CD8-positive, alpha-beta memory T cell (primary cell): Measurements from ENCODE around the gene RASAL3. TPM values are rescaled to one million over a fixed set of nuclear protein-coding genes. Genes with fewer than 3 reads are reported as not detected.

ENCODE experiments used
- CTCF ChIA-PET: fragments of 350-600 bp; sonication (Branson Sonifier 250); formaldehyde crosslinking; loops from one replicate; lab custom pipeline; 2021; ENCODE audit warnings: antibody characterized with exemption; lab: Charles Lee
- POLR2A ChIA-PET: fragments of 350-600 bp; sonication (Branson Sonifier 250); formaldehyde crosslinking; loops from one replicate; lab custom pipeline; 2021; ENCODE audit warnings: antibody characterized with exemption; lab: Charles Lee
- DNase-seq, 5 donors: peaks; one replicate each; pipeline versions ENCODE4 v3.0.0 to v3.0.0-alpha.2; 2020 to 2022; ENCODE audit warnings: mixed read lengths in 1 of 5
- H3K27ac ChIP-seq: one replicate; pipeline ENCODE4 v1.7.0; 2013; ENCODE audit warnings: low read depth, mild to moderate bottlenecking, low read length, moderate library complexity
- H3K27me3 ChIP-seq: 2 replicates; pipeline ENCODE4 v1.7.0; 2013; ENCODE audit warnings: low read length, mild to moderate bottlenecking; ENCODE audit not compliant: insufficient read depth, poor library complexity, severe bottlenecking
- H3K36me3 ChIP-seq: 2 replicates; pipeline ENCODE4 v1.7.0; 2013; ENCODE audit warnings: mild to moderate bottlenecking, low read length, moderate library complexity; ENCODE audit not compliant: insufficient read depth
- H3K4me1 ChIP-seq: 2 replicates; pipeline ENCODE4 v1.7.0; 2013; ENCODE audit warnings: mild to moderate bottlenecking, low read length, moderate library complexity; ENCODE audit not compliant: insufficient read depth
- H3K4me3 ChIP-seq: 2 replicates; pipeline ENCODE4 v1.7.0; 2013; ENCODE audit warnings: mild to moderate bottlenecking, low read length
- H3K9me3 ChIP-seq: 2 replicates; pipeline ENCODE4 v1.7.0; 2013; ENCODE audit warnings: mild to moderate bottlenecking, low read length
- H3K27ac Mint-ChIP-seq, 8 donors: one replicate each; pipeline ENCODE4 v1.8.0; 2020 to 2021; ENCODE audit warnings: mixed read lengths in 8 of 8, mild to moderate bottlenecking in 6 of 8, inconsistent platforms in 3 of 8, moderate library complexity in 3 of 8
- H3K27me3 Mint-ChIP-seq, 2 donors: one replicate each; pipeline ENCODE4 v1.8.0; 2020 to 2021; ENCODE audit warnings: mixed read lengths in 2 of 2, mild to moderate bottlenecking in 1 of 2, moderate library complexity in 1 of 2
- H3K36me3 Mint-ChIP-seq, 3 donors: one replicate each; pipeline ENCODE4 v1.8.0; 2020 to 2021; ENCODE audit warnings: mixed read lengths in 3 of 3, inconsistent platforms in 1 of 3, mild to moderate bottlenecking in 1 of 3
- H3K4me1 Mint-ChIP-seq, 3 donors: one replicate each; pipeline ENCODE4 v1.8.0; 2020 to 2021; ENCODE audit warnings: mixed read lengths in 3 of 3, inconsistent platforms in 1 of 3, mild to moderate bottlenecking in 1 of 3
- H3K4me3 Mint-ChIP-seq, 7 donors: one replicate each; pipeline ENCODE4 v1.8.0; 2020 to 2021; ENCODE audit warnings: mixed read lengths in 7 of 7, mild to moderate bottlenecking in 6 of 7, moderate library complexity in 4 of 7, inconsistent platforms in 2 of 7
- H3K9me3 Mint-ChIP-seq, 5 donors: one replicate each; pipeline ENCODE4 v1.8.0; 2020 to 2022; ENCODE audit warnings: mixed read lengths in 5 of 5, mild to moderate bottlenecking in 3 of 5, moderate library complexity in 2 of 5, inconsistent platforms in 1 of 5
- polyA plus RNA-seq: library from polyadenylated mRNA; unstranded; fragments of 300-500 nt; fragmentation: Illumina TruSeq; gene quantifications from one replicate; pipeline ENCODE4 v1.2.3, GENCODE V29; 2021
- total RNA-seq, 2 experiments: library from RNA; stranded (reverse); gene quantifications; one replicate each; pipeline ENCODE4 v1.2.3, GENCODE V29; 2021

The RASAL3 gene
- 100 to 1,000 TPM; 120 to 125 TPM for total RNA-seq
- polyA plus RNA-seq = 144 TPM

DNA sequence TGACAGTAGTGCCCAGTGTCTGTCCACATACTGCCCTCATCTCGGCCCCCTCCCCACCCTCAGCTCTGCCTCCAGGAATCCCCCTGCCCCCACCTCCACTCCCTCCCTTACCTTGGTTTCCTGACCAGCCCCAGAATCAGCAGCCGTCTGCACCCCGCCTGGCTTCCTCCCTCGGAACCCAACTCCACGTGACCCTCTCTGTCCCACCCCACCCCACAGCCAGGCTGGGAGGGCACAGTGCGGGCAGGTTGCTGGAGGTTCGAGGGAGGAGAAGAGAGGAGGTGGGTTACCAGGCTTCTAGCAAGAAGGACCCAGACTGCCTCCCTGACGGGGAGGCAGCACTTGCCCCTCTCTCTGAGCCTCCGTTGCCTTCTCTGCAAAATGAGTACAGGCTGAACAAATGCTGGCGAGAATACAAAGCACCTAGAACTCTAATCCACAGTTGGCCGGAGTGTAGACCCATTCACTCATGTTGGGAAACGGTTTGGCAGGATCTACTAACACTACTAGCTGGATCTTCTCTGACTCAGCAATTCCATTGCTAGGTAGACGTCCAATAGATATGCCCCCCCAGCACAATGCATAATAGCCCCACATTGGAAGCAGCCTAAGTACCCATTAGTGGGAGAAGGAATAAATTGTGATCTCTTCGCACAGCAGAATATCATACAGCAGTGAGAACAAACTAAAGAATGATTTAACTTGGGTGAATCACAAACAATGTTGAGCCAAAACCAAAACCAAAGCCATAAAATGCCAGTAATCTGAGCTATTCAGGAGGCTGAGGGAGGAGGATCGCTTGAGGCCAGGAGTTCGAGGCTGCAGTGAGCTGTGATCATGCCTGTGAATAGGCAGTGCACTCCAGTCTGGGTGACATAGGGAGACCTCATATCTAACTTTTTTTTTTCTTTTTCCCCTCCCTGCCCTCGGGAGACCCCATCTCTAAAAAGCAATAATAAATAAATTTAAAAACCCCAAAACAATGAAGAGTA, at the start of gene RASAL3:
TSS of gene RASAL3 (minus strand) at position 151 of the 992 bp plus-strand sequence. CDS start 186 bp downstream, outside the sequence.
- Mint-ChIP-seq H3K27ac (peak within 1 kb of the TSS; percentile 91 to 99 (median 97)), H3K9me3 (no peaks in the 10 kb centered on the region), H3K4me3 (peak within 1 kb of the TSS; percentile 92 to 99 (median 97)), H3K4me1 (peaks cover 60 to 80% (median 75%) of the 10 kb centered on the region in 3 donors), H3K27me3 (peaks cover 0 to 3% of the 10 kb centered on the region in 2 donors), H3K36me3 (peaks cover 0 to 38% (median 2%) of the 10 kb centered on the region in 3 donors)
- DNase-seq = peak; percentile 51 to 75 (median 60)
- Histone ChIP-seq H3K36me3 (peaks cover 23% of the 10 kb centered on the region), H3K9me3 (no peaks in the 10 kb centered on the region), H3K27ac (peak within 1 kb of the TSS; percentile 80), H3K4me1 (peaks cover 79% of the 10 kb centered on the region), H3K27me3 (no peaks in the 10 kb centered on the region), H3K4me3 (peak within 1 kb of the TSS; percentile 98)
- ChIA-PET CTCF (interaction anchor here (2.6 to 5.4 kb wide), 4 partner anchors 12 to 91 kb away, joined by 15 to 35 read pairs (median 20); partner anchors contain the start of gene AKAP8L), POLR2A (interaction anchor here (0.7 to 3.4 kb wide), 12 partner anchors 9 to 91 kb away, joined by 3 to 18 read pairs (median 6); partner anchors contain the start of genes AKAP8, AKAP8L and WIZ)

DNA sequence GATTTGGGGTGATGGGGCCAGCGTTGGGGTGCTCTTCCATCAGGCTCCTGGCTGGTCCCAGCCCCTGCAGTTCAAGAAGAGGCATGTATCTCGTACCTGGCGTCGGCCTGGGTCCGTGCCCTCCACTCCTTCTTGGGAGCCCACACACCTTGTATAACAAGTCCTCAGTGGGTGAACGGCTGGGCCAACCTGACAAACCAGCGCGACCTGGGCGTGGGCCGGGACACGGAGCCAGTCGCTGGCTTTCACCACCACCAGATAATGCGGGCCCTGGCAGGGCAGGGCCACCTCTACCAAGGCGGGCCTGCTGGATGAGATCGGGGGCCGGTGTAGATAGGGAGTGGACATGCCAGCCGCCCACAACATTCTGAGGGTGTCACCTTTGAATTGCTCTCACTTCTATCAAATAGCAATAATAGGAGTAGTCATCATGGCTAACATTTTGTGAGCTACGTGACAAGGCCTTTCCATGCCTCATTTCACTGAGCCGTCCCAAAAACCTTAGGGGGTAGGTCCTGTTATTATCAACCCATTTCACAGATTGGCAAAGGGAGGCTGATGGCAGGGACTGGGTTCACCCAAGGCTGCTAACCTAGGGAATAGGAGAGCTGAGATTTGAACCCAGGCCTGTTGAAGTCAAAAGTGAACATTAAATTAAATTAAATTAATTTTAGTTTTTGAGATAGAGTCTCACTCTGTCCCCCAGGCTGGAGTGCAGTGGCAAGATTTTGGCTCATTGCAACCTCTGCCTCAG, 47.5 kb upstream of the RASAL3 start:
- CTCF ChIA-PET = no interaction called here
- peaks cover 0 to 9% (median 7%) of the 10 kb centered on the region in 5 donors for H3K9me3 Mint-ChIP-seq
- POLR2A ChIA-PET = no interaction called here

DNA sequence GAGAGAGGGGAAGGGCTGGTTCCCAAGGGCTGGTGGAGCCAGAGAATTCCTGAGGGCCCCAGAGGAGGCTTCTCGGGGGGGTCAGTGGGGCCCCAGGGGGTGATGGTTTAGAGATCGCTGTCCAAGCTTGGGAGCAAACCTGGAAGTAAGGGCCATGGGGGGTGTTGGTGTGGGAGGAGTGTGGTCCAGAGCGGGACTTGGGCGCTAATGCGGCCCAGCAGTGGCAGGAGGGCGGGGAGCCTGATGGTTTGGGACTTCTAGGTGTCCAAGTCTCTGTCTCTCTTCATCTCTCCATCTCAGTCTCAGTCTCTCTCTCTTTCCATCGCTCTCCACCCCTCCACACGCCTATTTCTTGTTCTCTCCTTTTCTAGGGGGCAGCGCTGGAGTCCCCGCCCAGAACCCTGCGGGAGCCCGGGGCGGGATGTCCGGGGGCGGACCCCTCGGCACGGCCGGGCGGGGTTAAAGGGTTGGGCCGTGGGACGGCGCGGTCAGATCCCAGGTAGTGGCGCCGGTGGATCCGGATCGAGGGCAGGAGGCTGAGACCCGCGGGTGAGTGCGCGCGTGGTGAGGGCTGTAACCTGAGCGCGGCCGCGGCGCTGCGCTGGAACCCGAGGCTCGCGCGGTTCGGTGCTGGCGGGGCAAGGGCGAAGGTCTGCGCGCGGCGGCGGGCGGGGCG, 43.8 kb upstream of the RASAL3 start, which contains the start of gene CYP4F22:
TSS of gene CYP4F22 (plus strand) at position 491 of the 676 bp plus-strand sequence. CDS start 16,812 bp downstream, outside the sequence.
- no peaks in the 10 kb centered on the region for H3K9me3 ChIP-seq
- CTCF ChIA-PET = interaction anchor here (1.1 to 1.5 kb wide), 2 partner anchors 31 to 47 kb away, joined by 3 to 5 read pairs; no protein-coding TSS in a partner anchor
- no peak within 1 kb of the TSS for H3K27ac ChIP-seq
- H3K4me1 ChIP-seq = no peaks in the 10 kb centered on the region
- no peaks in the 10 kb centered on the region for H3K36me3 ChIP-seq
- H3K27me3 ChIP-seq = no peaks in the 10 kb centered on the region
- H3K27me3 Mint-ChIP-seq = peaks cover 0 to 24% of the 10 kb centered on the region in 2 donors
- POLR2A ChIA-PET = no interaction called here
- no peaks in the 10 kb centered on the region for H3K9me3 Mint-ChIP-seq
- peak in 4 of 5 donors; percentile 4 to 10 (median 10) for DNase-seq
- peaks cover 0 to 2% (median 0%) of the 10 kb centered on the region in 3 donors for H3K36me3 Mint-ChIP-seq
- H3K4me1 Mint-ChIP-seq = peaks cover 14 to 30% (median 23%) of the 10 kb centered on the region in 3 donors
- peak within 1 kb of the TSS; percentile 45 for H3K4me3 ChIP-seq
- H3K4me3 Mint-ChIP-seq = peak within 1 kb of the TSS; percentile 81 to 94 (median 90)
- peak within 1 kb of the TSS in 7 of 8 donors; percentile 8 to 96 (median 64) for H3K27ac Mint-ChIP-seq

More for the DNA sequence above, 47.5 kb upstream of the RASAL3 start:
- Histone ChIP-seq H3K4me1 (peaks cover 16% of the 10 kb centered on the region), H3K27ac (no peak overlapping the region), H3K27me3 (no peaks in the 10 kb centered on the region), H3K4me3 (no peak overlapping the region), H3K9me3 (no peaks in the 10 kb centered on the region), H3K36me3 (no peaks in the 10 kb centered on the region)
- Mint-ChIP-seq H3K27ac (peak overlapping the region in 1 of 8 donors; percentile 10), H3K27me3 (peaks cover 0 to 16% of the 10 kb centered on the region in 2 donors), H3K36me3 (peaks cover 1 to 13% (median 2%) of the 10 kb centered on the region in 3 donors), H3K4me3 (peak overlapping the region in 1 of 7 donors; percentile 3), H3K4me1 (peaks cover 33 to 48% (median 46%) of the 10 kb centered on the region in 3 donors)
- DNase-seq = no peak

DNA sequence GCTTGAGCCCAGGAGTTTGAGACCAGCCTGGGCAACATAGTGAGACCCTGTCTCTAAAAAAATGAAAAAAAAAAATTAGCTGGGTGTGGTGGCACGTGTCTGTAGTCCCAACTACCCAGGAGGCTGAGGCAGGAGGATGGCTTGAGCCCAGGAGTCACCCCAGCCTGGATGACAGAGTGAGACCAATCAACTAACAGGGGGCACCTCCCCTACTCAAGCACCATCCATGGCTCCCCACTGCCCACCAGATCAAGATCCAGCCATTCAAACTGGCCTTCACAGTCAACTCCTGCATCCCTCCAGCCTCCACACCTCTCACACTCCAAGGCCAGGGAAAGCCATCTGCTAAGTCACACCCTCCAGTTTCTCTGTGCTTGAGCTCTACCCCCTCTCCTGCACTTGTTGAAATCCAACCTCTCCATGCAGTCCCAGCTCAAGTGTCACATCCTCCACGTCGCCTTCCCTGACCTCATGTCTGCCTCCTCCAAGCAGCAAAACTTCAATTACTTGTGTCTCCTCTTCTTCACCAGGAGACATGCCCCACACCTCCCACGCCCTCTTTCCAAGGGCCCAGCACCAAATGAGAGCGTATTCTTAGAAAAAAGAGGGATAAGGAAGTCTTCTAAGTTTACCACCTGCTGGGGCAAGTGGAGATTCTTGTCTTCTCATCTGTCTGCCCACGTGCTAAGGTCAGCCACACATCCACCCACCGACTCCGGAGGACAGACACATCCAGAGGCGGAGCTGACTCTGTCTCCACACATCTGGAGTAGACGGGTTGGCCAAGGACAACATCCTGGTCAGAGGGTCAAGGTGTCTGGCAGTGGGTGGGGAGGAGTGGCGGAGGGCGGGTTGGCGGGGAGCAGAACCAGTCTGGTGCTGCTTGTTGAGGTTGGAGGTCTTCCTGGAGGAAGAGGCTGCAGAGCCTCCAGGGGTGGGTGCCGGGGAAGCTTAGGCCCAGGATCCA, 43.0 kb upstream of the RASAL3 start:
- Histone ChIP-seq H3K27me3 (no peaks in the 10 kb centered on the region), H3K36me3 (no peaks in the 10 kb centered on the region), H3K4me1 (no peaks in the 10 kb centered on the region), H3K9me3 (no peaks in the 10 kb centered on the region), H3K4me3 (no peak overlapping the region), H3K27ac (no peak overlapping the region)
- H3K9me3 Mint-ChIP-seq = no peaks in the 10 kb centered on the region
- H3K36me3 Mint-ChIP-seq = peaks cover 0 to 2% (median 0%) of the 10 kb centered on the region in 3 donors
- POLR2A ChIA-PET = no interaction called here
- DNase-seq = no peak
- CTCF ChIA-PET = interaction anchor here (1.1 to 1.5 kb wide), 3 partner anchors 30 to 88 kb away, joined by 3 to 5 read pairs (median 4); partner anchors contain the start of gene AKAP8L
- H3K27ac Mint-ChIP-seq = peak overlapping the region in 4 of 8 donors; percentile 1 to 96 (median 66)
- H3K27me3 Mint-ChIP-seq = peaks cover 0 to 24% of the 10 kb centered on the region in 2 donors
- H3K4me1 Mint-ChIP-seq = peaks cover 15 to 30% (median 23%) of the 10 kb centered on the region in 3 donors
- peak overlapping the region; percentile 11 to 94 (median 82) for H3K4me3 Mint-ChIP-seq

DNA sequence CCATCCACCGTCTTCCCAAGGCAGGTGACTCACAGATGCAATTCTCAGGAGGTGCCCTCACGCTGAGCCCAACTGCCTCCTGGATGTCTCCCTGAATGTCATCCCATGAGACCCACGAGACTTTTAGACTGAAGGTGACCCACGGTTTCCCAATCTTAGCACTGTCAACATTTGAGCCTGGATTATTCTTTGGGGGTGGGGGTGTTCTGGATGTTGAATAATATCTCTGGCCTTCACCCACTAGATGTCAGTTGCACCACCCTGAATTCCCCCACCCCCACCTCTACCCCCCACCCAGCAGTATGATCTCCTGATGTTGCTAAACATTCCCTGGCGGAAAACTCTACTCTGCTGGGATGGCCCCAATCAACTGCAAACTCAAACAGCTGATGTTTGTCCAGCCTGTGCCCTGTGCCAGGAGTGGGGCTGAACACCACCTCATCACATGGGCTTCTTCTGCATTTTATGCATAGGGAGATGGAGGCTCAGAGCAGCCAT, 41.8 kb upstream of the RASAL3 start:
- CTCF ChIA-PET = interaction anchor here (1.3 kb wide), 1 partner anchor 87 kb away, joined by 4 read pairs; the partner anchor contains the start of gene AKAP8L
- peak overlapping the region in 1 of 7 donors; percentile 68 for H3K4me3 Mint-ChIP-seq

DNA sequence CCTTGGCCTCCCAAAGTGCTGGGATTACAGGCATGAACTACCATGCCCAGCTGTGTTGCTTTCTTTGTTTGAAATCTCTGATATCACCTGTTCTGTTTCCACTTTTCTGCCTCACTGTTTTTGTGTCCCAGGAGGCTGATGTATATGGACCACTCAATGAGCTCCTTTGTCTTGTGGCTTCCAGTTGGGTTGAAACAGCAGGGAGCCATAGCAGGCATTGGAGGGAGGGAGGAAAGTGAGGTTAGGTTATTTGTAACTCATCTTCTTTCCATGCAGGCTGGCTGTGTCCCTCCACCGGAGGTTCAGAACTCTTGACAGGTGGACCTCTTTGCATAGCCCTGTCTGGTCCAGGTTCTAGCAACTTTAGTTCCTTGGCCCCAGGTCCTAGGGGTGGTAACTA, 37.9 kb upstream of the RASAL3 start:
- Histone ChIP-seq H3K4me3 (no peak overlapping the region), H3K9me3 (no peaks in the 10 kb centered on the region), H3K27me3 (no peaks in the 10 kb centered on the region), H3K27ac (no peak overlapping the region), H3K4me1 (no peaks in the 10 kb centered on the region), H3K36me3 (no peaks in the 10 kb centered on the region)
- POLR2A ChIA-PET = no interaction called here
- Mint-ChIP-seq H3K4me3 (no peak overlapping the region), H3K27me3 (peaks cover 0 to 10% of the 10 kb centered on the region in 2 donors), H3K4me1 (peaks cover 4 to 19% (median 5%) of the 10 kb centered on the region in 3 donors), H3K27ac (peak overlapping the region in 1 of 8 donors; percentile 10), H3K9me3 (no peaks in the 10 kb centered on the region), H3K36me3 (no peaks in the 10 kb centered on the region)
- CTCF ChIA-PET = interaction anchor here (2.0 kb wide), 1 partner anchor 12 kb away, joined by 5 read pairs; no protein-coding TSS in a partner anchor
- DNase-seq = no peak

More for the DNA sequence above, 41.8 kb upstream of the RASAL3 start:
- Histone ChIP-seq H3K4me3 (no peak overlapping the region), H3K27ac (no peak overlapping the region), H3K36me3 (no peaks in the 10 kb centered on the region), H3K9me3 (no peaks in the 10 kb centered on the region), H3K27me3 (no peaks in the 10 kb centered on the region), H3K4me1 (no peaks in the 10 kb centered on the region)
- POLR2A ChIA-PET = no interaction called here
- H3K27me3 Mint-ChIP-seq = peaks cover 0 to 24% of the 10 kb centered on the region in 2 donors
- H3K4me1 Mint-ChIP-seq = peaks cover 19 to 38% (median 26%) of the 10 kb centered on the region in 3 donors
- H3K27ac Mint-ChIP-seq = peak overlapping the region in 2 of 8 donors; percentile 60 to 90
- H3K9me3 Mint-ChIP-seq = no peaks in the 10 kb centered on the region
- H3K36me3 Mint-ChIP-seq = peaks cover 0 to 2% (median 0%) of the 10 kb centered on the region in 3 donors
- no peak for DNase-seq
